ENCODE data around the gene CIC. TPM values are rescaled to one million over a fixed set of nuclear protein-coding genes. Genes with fewer than 3 reads are reported as not detected.

The CIC gene
- total RNA-seq, 4 donors from 2014 or later, result 15.2 to 52.2 (median 41.5) TPM

DNA sequence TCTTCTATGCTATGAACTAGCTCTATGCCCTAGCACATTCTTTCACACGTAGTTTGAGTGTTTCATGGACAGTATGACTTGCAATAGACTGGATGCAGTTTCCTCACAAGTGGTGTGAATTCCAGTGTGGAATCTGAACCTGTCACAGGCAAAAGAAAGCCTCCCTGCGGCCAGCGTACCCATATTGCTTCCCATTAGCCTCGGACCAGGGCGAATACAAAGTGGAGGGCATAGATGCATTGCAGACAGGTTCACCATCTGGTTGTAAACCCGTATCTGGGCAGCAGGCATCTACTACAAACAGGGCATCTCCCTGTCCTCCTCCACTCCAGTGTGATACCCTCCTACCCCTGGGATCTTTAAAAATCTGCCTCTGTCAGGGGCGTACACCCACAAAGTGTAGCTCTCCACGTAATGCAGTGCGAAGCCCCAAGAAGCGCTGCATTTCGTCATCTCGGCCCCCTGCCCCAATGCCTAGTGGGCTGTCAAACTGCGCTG lies 1.4 kb upstream of the CIC start:
- H3K27me3 ChIP-seq, result no peaks in the 10 kb centered on the region
- intact Hi-C loops (cut with DNase I; ENCODE audit: low total_unique reads), result loop anchor here (1.0 kb wide), 3 partner anchors 12 to 58 kb away; partner anchors contain the start of genes ERF and MEGF8
- peak overlapping the region; percentile 95 to 98 (median 97) for H3K27ac ChIP-seq
- DNase-seq, result no peak
- no peaks in the 10 kb centered on the region for H3K9me3 ChIP-seq
- in situ Hi-C loops (cut with MboI; ENCODE audit: low sequenced_read_pairs in 4 of 4), result no loop called here
- peaks cover 0 to 8% of the 10 kb centered on the region in 2 donors for H3K36me3 ChIP-seq
- TF ChIP-seq, protein P1, sequence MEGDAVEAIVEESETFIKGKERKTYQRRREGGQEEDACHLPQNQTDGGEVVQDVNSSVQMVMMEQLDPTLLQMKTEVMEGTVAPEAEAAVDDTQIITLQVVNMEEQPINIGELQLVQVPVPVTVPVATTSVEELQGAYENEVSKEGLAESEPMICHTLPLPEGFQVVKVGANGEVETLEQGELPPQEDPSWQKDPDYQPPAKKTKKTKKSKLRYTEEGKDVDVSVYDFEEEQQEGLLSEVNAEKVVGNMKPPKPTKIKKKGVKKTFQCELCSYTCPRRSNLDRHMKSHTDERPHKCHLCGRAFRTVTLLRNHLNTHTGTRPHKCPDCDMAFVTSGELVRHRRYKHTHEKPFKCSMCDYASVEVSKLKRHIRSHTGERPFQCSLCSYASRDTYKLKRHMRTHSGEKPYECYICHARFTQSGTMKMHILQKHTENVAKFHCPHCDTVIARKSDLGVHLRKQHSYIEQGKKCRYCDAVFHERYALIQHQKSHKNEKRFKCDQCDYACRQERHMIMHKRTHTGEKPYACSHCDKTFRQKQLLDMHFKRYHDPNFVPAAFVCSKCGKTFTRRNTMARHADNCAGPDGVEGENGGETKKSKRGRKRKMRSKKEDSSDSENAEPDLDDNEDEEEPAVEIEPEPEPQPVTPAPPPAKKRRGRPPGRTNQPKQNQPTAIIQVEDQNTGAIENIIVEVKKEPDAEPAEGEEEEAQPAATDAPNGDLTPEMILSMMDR (IDR thresholded peaks at IDR 0.05 in 4 of 5, conservative IDR thresholded peaks at IDR 0.05 in 1 of 5), result no peak
- no peak for TF ChIP-seq POLR2A (IDR thresholded peaks at IDR 0.05)
- no peak for ATAC-seq
- peaks cover 30% of the 10 kb centered on the region in 2 donors for H3K4me1 ChIP-seq
- peak overlapping the region; percentile 68 to 77 (median 72) for H3K4me3 ChIP-seq

DNA sequence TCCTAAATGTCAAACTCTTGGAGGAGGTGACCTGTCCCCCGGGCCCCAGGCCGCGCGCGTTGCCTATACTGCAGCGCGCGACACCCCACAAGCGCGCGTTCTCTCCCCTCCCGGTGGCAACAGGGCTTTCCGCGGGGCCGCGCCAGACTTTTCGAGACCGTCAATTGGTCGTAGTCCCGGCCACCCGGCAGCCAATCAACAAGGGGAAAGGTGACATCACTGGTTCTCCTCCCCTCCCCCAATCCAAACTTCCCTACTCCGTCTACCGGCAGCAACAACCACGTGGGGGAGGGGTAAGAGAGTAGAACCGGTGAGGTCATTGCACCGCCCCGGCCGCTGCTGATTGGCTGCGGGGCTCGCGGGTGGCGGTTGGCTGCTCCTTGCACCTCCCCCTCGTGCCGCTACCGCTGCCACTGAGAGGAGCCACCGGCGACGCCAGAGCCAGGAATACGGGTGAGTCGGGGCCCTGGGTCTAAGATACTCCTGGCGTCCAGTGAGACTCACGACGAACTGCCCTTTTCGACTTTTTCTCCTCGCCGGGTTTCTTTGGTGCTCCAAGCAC lies 829 bp upstream of the CIC start:
- peak overlapping the region; percentile 68 to 77 (median 72) for H3K4me3 ChIP-seq
- no peaks in the 10 kb centered on the region for H3K27me3 ChIP-seq
- ATAC-seq, result peak; percentile 71
- peak; percentile 99 to 100 for DNase-seq
- peak; percentile 73 to 87 for TF ChIP-seq POLR2A (IDR thresholded peaks at IDR 0.05)
- TF ChIP-seq, protein P1 (IDR thresholded peaks at IDR 0.05 in 4 of 5, conservative IDR thresholded peaks at IDR 0.05 in 1 of 5), result peak in 1 of 5 experiments; percentile 15
- peaks cover 30% of the 10 kb centered on the region in 2 donors for H3K4me1 ChIP-seq
- no peaks in the 10 kb centered on the region for H3K9me3 ChIP-seq
- H3K36me3 ChIP-seq, result peaks cover 0 to 14% of the 10 kb centered on the region in 2 donors
- peak overlapping the region; percentile 95 to 98 (median 97) for H3K27ac ChIP-seq
- intact Hi-C loops (cut with DNase I; ENCODE audit: low total_unique reads) (loop anchor here (1.0 kb wide), 3 partner anchors 13 to 57 kb away; partner anchors contain the start of genes ERF and MEGF8), in situ Hi-C loops (cut with MboI; ENCODE audit: low sequenced_read_pairs in 4 of 4) (no loop called here)

DNA sequence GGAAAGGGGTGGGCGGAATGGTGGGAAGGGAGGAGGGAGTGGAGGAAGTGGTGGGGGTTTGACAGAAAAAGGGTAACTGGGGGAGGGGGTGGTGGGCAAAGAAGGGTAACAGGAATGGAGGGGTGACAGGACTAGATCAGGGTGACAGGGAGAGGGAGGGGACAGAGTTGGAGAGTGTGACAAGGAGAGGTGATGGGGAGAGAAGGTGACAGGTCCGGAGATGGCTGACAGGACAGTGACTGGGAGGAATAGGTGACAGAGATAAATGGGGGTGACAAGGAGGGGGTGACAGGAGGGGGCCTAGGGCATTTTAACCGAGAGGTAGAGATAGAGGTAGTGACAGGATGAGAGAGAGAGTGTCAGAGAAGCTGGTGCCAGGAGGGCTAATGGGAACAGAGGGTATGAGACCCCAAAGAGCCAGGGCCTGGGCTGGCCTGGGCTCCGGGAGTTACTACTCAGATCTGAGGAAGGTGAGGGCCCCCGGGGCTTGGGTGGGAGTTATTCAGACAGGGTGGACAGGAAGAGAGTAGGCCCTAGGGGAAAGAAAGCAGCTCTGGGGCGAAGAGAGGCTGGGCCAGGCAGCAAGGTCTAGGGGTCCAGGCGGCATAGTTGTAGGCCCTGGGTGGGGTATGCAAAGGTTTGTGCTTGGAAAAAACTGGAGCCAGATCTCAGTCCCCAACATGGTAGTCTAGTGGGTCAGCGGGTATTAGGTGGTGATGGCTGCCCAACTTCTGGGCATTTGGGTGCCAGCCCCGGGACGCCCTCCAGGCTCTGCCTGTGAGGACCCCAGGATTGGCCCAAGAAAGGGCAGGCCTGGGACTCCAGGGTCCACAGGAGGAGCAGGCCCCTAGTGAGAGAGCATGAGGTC lies 660 bp downstream of the CIC start:
- intact Hi-C loops (cut with DNase I; ENCODE audit: low total_unique reads), result loop anchor here (1.0 kb wide), 1 partner anchor 14 kb away; no protein-coding TSS in a partner anchor
- TF ChIP-seq POLR2A (IDR thresholded peaks at IDR 0.05), result no peak
- TF ChIP-seq, protein P1 (IDR thresholded peaks at IDR 0.05 in 4 of 5, conservative IDR thresholded peaks at IDR 0.05 in 1 of 5), result no peak
- in situ Hi-C loops (cut with MboI; ENCODE audit: low sequenced_read_pairs in 4 of 4), result no loop called here
- H3K27me3 ChIP-seq, result no peaks in the 10 kb centered on the region
- ATAC-seq (no peak), DNase-seq (no peak)
- peaks cover 30 to 34% of the 10 kb centered on the region in 2 donors for H3K4me1 ChIP-seq
- peak overlapping the region; percentile 93 to 96 (median 96) for H3K27ac ChIP-seq
- H3K4me3 ChIP-seq, result peak overlapping the region; percentile 66 to 79 (median 68)
- H3K36me3 ChIP-seq, result peaks cover 0 to 29% of the 10 kb centered on the region in 2 donors
- no peaks in the 10 kb centered on the region for H3K9me3 ChIP-seq

DNA sequence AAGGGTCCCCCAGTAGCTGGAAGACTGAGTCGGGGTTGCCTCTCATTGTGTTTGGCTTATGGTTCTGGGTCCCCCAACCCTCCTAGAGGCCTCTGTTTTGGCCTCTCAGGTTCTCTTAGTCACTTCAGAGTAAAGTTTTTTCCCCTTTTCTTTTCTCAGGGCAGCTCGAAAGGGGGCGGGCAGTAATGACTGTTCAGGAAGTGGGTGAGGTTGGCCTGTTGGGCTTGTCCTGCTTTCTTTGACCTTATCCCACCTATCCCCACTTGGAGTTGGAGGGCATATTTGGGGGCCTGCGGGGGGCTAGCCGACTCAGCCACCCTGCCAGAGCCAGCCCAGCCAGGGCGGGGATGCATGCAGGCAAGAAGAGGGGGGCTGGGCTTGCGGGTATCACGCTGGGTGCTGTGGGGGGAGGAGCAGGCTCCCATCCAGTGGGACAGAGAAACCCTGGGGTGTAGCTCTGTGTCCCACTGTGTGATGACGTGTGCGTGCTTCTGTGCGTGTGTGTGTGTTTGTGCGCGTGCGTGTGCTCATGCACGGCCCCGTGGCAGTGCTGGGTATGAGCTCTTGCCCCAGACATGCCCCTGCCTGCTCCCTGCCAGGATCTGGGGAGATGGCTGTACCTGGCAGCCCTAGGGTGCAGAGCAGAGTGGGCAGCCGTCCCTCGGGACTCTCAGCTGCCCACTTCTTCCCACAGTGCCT lies 1.4 kb downstream of the CIC start:
- H3K4me1 ChIP-seq, result peaks cover 35 to 40% of the 10 kb centered on the region in 2 donors
- peak overlapping the region; percentile 93 to 96 (median 96) for H3K27ac ChIP-seq
- peak overlapping the region; percentile 66 to 79 (median 68) for H3K4me3 ChIP-seq
- peak in 1 of 2 donors; percentile 78 for DNase-seq
- in situ Hi-C loops (cut with MboI; ENCODE audit: low sequenced_read_pairs in 4 of 4), result no loop called here
- TF ChIP-seq, protein P1 (IDR thresholded peaks at IDR 0.05 in 4 of 5, conservative IDR thresholded peaks at IDR 0.05 in 1 of 5), result no peak
- peak; percentile 41 to 65 for TF ChIP-seq POLR2A (IDR thresholded peaks at IDR 0.05)
- H3K9me3 ChIP-seq, result no peaks in the 10 kb centered on the region
- intact Hi-C loops (cut with DNase I; ENCODE audit: low total_unique reads), result no loop called here
- no peaks in the 10 kb centered on the region for H3K27me3 ChIP-seq
- peak in 1 of 2 donors; percentile 2 for ATAC-seq
- peaks cover 0 to 33% of the 10 kb centered on the region in 2 donors for H3K36me3 ChIP-seq
